ENCODE data around the gene RIPOR3.

RIPOR3 gene

GRCh38 chr20:50628853-50629669 lies 62.3 kb downstream of the RIPOR3 start:
- no peak overlapping the region for H3K4me3 ChIP-seq (replicated peaks; ENCODE audit: insufficient read depth, low read length)
- TF ChIP-seq CTCF (IDR thresholded peaks at IDR 0.05; ENCODE audit: insufficient read depth, low read length) (no peak), GABPA (IDR thresholded peaks at IDR 0.05; ENCODE audit: low read depth) (no peak), REST (IDR thresholded peaks at IDR 0.05; ENCODE audit: insufficient replicate concordance, low read depth) (no peak), SPI1 (IDR thresholded peaks at IDR 0.05; ENCODE audit: borderline replicate concordance, low read depth) (no peak), POLR2AphosphoS5 (IDR thresholded peaks at IDR 0.05; ENCODE audit: low read depth) (no peak)

GRCh38 chr20:50628332-50628731 lies 63.0 kb downstream of the RIPOR3 start:
- Histone ChIP-seq H3K27me3 (ENCODE audit: insufficient read depth, poor library complexity, severe bottlenecking) (no peaks in the 10 kb centered on the region), H3K4me3 (replicated peaks; ENCODE audit: insufficient read depth, low read length) (no peak overlapping the region), H3K27ac (replicated peaks) (no peak overlapping the region)
- no peak for DNase-seq (ENCODE audit: low read depth in 1 of 2, low spot score in 1 of 2)
- TF ChIP-seq CTCF (IDR thresholded peaks at IDR 0.05; ENCODE audit: insufficient read depth, low read length): no peak
- TF ChIP-seq REST (IDR thresholded peaks at IDR 0.05; ENCODE audit: insufficient replicate concordance, low read depth): no peak
- no peak for TF ChIP-seq POLR2AphosphoS5 (IDR thresholded peaks at IDR 0.05; ENCODE audit: low read depth)
- TF ChIP-seq SPI1 (IDR thresholded peaks at IDR 0.05; ENCODE audit: borderline replicate concordance, low read depth): no peak
- no peak for TF ChIP-seq GABPA (IDR thresholded peaks at IDR 0.05; ENCODE audit: low read depth)

More at GRCh38 chr20:50628853-50629669, 62.3 kb downstream of the RIPOR3 start:
- Histone ChIP-seq H3K27ac (replicated peaks) (no peak overlapping the region), H3K27me3 (ENCODE audit: insufficient read depth, poor library complexity, severe bottlenecking) (no peaks in the 10 kb centered on the region)
- DNase-seq (ENCODE audit: low read depth in 1 of 2, low spot score in 1 of 2): no peak

GRCh38 chr20:50627747-50628146 lies 63.6 kb downstream of the RIPOR3 start:
- TF ChIP-seq CTCF (IDR thresholded peaks at IDR 0.05; ENCODE audit: insufficient read depth, low read length) (no peak), POLR2AphosphoS5 (IDR thresholded peaks at IDR 0.05; ENCODE audit: low read depth) (no peak), SPI1 (IDR thresholded peaks at IDR 0.05; ENCODE audit: borderline replicate concordance, low read depth) (no peak), REST (IDR thresholded peaks at IDR 0.05; ENCODE audit: insufficient replicate concordance, low read depth) (no peak), GABPA (IDR thresholded peaks at IDR 0.05; ENCODE audit: low read depth) (no peak)
- Histone ChIP-seq H3K27me3 (ENCODE audit: insufficient read depth, poor library complexity, severe bottlenecking) (no peaks in the 10 kb centered on the region), H3K4me3 (replicated peaks; ENCODE audit: insufficient read depth, low read length) (no peak overlapping the region), H3K27ac (replicated peaks) (no peak overlapping the region)
- no peak for DNase-seq (ENCODE audit: low read depth in 1 of 2, low spot score in 1 of 2)
